Adrenal gland (tissue), 12 donors: Measurements from ENCODE around the gene SLFN11. TPM values are rescaled to one million over a fixed set of nuclear protein-coding genes. Genes with fewer than 3 reads are reported as not detected.

ENCODE experiments used
- DNase-seq, 7 donors: peaks; one replicate each; pipeline ENCODE4 v3.0.0-alpha.2; 2019 to 2020
- H3K27ac ChIP-seq, 5 donors: fragments of 200-600 bp; sonication (generic) in 4 of 5; 1 replicate in 3 of 5; 2 replicates in 2 of 5; pipeline versions ENCODE4 v1.5.1 to v1.8.0; 2016 to 2020; ENCODE audit warnings: mild to moderate bottlenecking in 1 of 5
- H3K27me3 ChIP-seq: fragments of 200-600 bp; 2 replicates; pipeline ENCODE4 v1.8.0; 2021
- H3K36me3 ChIP-seq, 2 donors: fragments of 200-600 bp; replicated peaks in 1 of 2; 1 replicate in 1 of 2; 2 replicates in 1 of 2; pipeline versions ENCODE4 v1.5.1 to v1.8.0; 2018 to 2022
- H3K4me1 ChIP-seq, 2 donors: fragments of 200-600 bp; replicated peaks in 1 of 2; 1 replicate in 1 of 2; 2 replicates in 1 of 2; pipeline versions ENCODE4 v1.5.1 to v1.8.0; 2018 to 2021
- H3K4me3 ChIP-seq, 4 donors: fragments of 200-600 bp; sonication (generic) in 3 of 4; one replicate each; pipeline ENCODE4 v1.5.1; 2016 to 2018
- H3K9me3 ChIP-seq, 3 donors: fragments of 200-600 bp; sonication (generic) in 1 of 3; replicated peaks in 1 of 3; 1 replicate in 2 of 3; 2 replicates in 1 of 3; pipeline versions ENCODE4 v1.5.1 to v1.8.0; 2016 to 2021
- CTCF ChIP-seq, 6 experiments: fragments of 450-650 bp in 4 of 6; fragments of 200-600 bp in 2 of 6; sonication (generic) in 1 of 6; IDR thresholded peaks; 1 replicate in 5 of 6; 2 replicates in 1 of 6; pipeline versions ENCODE4 v1.5.1 to v1.8.0; 2016 to 2021; ENCODE audit warnings: antibody characterized with exemption in 6 of 6, mild to moderate bottlenecking in 2 of 6, moderate library complexity in 1 of 6
- POLR2A ChIP-seq, 2 donors: fragments of 450-650 bp; IDR thresholded peaks; one replicate each; pipeline ENCODE4 v1.6.1; 2017; ENCODE audit warnings: antibody characterized with exemption in 2 of 2, mild to moderate bottlenecking in 2 of 2, moderate library complexity in 1 of 2
- WGBS, 4 donors: extraction: QIAGEN DNeasy Blood & Tissue Kit in 2 of 4; methylation state at CpG; one replicate each; pipeline versions ENCODE4 v1.1.5 to v1.1.7; 2013 to 2017; 5-methylcytosine and 5-hydroxymethylcytosine counted together
- intact Hi-C, 2 donors: fragments of 100-400 bp; cut with DNase I; formaldehyde crosslinking; loops; one replicate each; pipeline versions ENCODE4 v1.14.1 to v1.15.0; 2022 to 2023
- polyA plus RNA-seq, 3 donors: library from polyadenylated mRNA; stranded (reverse); fragments of 200-250 nt in 2 of 3; fragments of 350-450 nt in 1 of 3; fragmentation: Illumina TruSeq in 1 of 3; extraction: RNeasy Lipid Tissue Mini Kit (QIAGEN cat#74804) in 1 of 3; gene quantifications; one replicate each; pipeline ENCODE4 v1.2.3, GENCODE V29; 2013 to 2014
- total RNA-seq, 9 donors: library from RNA; depleted of rRNA in 4 of 9; stranded (reverse); fragments of >200 nt in 4 of 9; fragments of 120-200 nt in 1 of 9; fragmentation: NEBNext Ultra II Directional in 1 of 9; extraction: Animal tissue kit (Norgen Biotek cat#: 25700) in 1 of 9; gene quantifications; one replicate each; pipeline versions ENCODE4 v1.1.0 to v1.2.4, GENCODE V29; 2013 to 2023
- donor health status: healthy with polysubstance abuse.
- donor health status: Bipolar disorder and iron deficiency.
- donor health status: DM: yes; HTN: yes; CAD: no.
- donor health status: DM: no; HTN: no; CAD: no.
- donor health status: DM: no; HTN: no; CAD: no.
- donor health status: DM: yes; HTN: yes; CAD: no.

Gene SLFN11
- total and polyA plus RNA-seq, 12 donors, result 6.4 to 37.3 (median 19.3) TPM

- 42 to 69% (median 44%) methylated on average over 2 of the region's 2 CpGs for WGBS, 4 donors
- no peaks in the 10 kb centered on the region for H3K27me3 ChIP-seq
- no peaks in the 10 kb centered on the region for H3K9me3 ChIP-seq
- no peak overlapping the region for H3K27ac ChIP-seq
- TF ChIP-seq CTCF (IDR thresholded peaks at IDR 0.05), result no peak
- TF ChIP-seq POLR2A (IDR thresholded peaks at IDR 0.05), result no peak
- intact Hi-C loops, result no loop called here
- H3K4me1 ChIP-seq, result no peaks in the 10 kb centered on the region
- no peak for DNase-seq
- no peak overlapping the region for H3K4me3 ChIP-seq
- H3K36me3 ChIP-seq, result no peaks in the 10 kb centered on the region
Observed at GRCh38 chr17:35390663-35391062, 17.2 kb upstream of the SLFN11 start.

- intact Hi-C loops, result no loop called here
- no peak overlapping the region for H3K27ac ChIP-seq
- H3K4me1 ChIP-seq, result no peaks in the 10 kb centered on the region
- TF ChIP-seq CTCF (IDR thresholded peaks at IDR 0.05) (no peak), POLR2A (IDR thresholded peaks at IDR 0.05) (no peak)
- no peak overlapping the region for H3K4me3 ChIP-seq
- H3K27me3 ChIP-seq, result no peaks in the 10 kb centered on the region
- 20 to 90% (median 86%) methylated on average over 1 to 2 of the region's 2 CpGs; no CpG with 5 or more reads in 1 of the 4 donors for WGBS, 4 donors
- no peaks in the 10 kb centered on the region for H3K36me3 ChIP-seq
- no peaks in the 10 kb centered on the region for H3K9me3 ChIP-seq
- DNase-seq, result no peak
Observed at GRCh38 chr17:35390156-35390555, 16.7 kb upstream of the SLFN11 start.

GRCh38 chr17:35387496-35387895 is 14.1 kb upstream of the SLFN11 start:
- Histone ChIP-seq H3K27ac (no peak overlapping the region), H3K4me1 (no peaks in the 10 kb centered on the region), H3K27me3 (no peaks in the 10 kb centered on the region), H3K9me3 (no peaks in the 10 kb centered on the region), H3K36me3 (no peaks in the 10 kb centered on the region), H3K4me3 (no peak overlapping the region)
- TF ChIP-seq POLR2A (IDR thresholded peaks at IDR 0.05) (no peak), CTCF (IDR thresholded peaks at IDR 0.05) (no peak)
- DNase-seq, result no peak
- intact Hi-C loops, result no loop called here

- Histone ChIP-seq H3K9me3 (no peaks in the 10 kb centered on the region), H3K27ac (peak overlapping the region in 1 of 5 donors; percentile 29), H3K36me3 (no peaks in the 10 kb centered on the region), H3K27me3 (peaks cover 10% of the 10 kb centered on the region), H3K4me1 (peaks cover 0 to 24% of the 10 kb centered on the region in 2 donors), H3K4me3 (no peak overlapping the region)
- intact Hi-C loops, result no loop called here
- no peak for DNase-seq
- TF ChIP-seq POLR2A (IDR thresholded peaks at IDR 0.05), result no peak
- no peak for TF ChIP-seq CTCF (IDR thresholded peaks at IDR 0.05)
- WGBS, 4 donors, result 47 to 72% (median 63%) methylated on average over 3 of the region's 3 CpGs
Observed at GRCh38 chr17:35377706-35378105, 4.3 kb upstream of the SLFN11 start.
